Measurements from ENCODE around the gene WNT3A. TPM values are rescaled to one million over a fixed set of nuclear protein-coding genes. Genes with fewer than 3 reads are reported as not detected.
"Not testable (repeated sequence)": the region's sequence is repeated elsewhere in the genome, so short reads cannot be mapped to it uniquely, and the experiment has no call there.

WNT3A gene
- total RNA-seq, 3 donors from 2014 or later: 0.29 TPM; not detected in 2

- H3K4me3 ChIP-seq; H3K9me3 ChIP-seq; H3K27ac ChIP-seq; DNase-seq (ENCODE audit: low spot score in 2 of 2); H3K36me3 ChIP-seq; H3K4me1 ChIP-seq; H3K27me3 ChIP-seq; intact Hi-C loops (cut with DNase I; ENCODE audit: low total_unique reads): not testable (repeated sequence)
Measured at GRCh38 chr1:227971643-227972282, 35.0 kb upstream of the WNT3A start.

- H3K27ac ChIP-seq; intact Hi-C loops (cut with DNase I; ENCODE audit: low total_unique reads); DNase-seq (ENCODE audit: low spot score in 2 of 2); H3K27me3 ChIP-seq; H3K4me1 ChIP-seq; H3K36me3 ChIP-seq; H3K9me3 ChIP-seq; H3K4me3 ChIP-seq: not testable (repeated sequence)
Measured at GRCh38 chr1:227972283-227972679, 34.5 kb upstream of the WNT3A start.

- H3K9me3 ChIP-seq; H3K27ac ChIP-seq; H3K36me3 ChIP-seq; DNase-seq (ENCODE audit: low spot score in 2 of 2); H3K27me3 ChIP-seq; H3K4me3 ChIP-seq; intact Hi-C loops (cut with DNase I; ENCODE audit: low total_unique reads); H3K4me1 ChIP-seq: not testable (repeated sequence)
Measured at GRCh38 chr1:227972843-227973374, 33.9 kb upstream of the WNT3A start.

- H3K27ac ChIP-seq; H3K36me3 ChIP-seq; H3K4me3 ChIP-seq; H3K4me1 ChIP-seq; DNase-seq (ENCODE audit: low spot score in 2 of 2); H3K9me3 ChIP-seq; H3K27me3 ChIP-seq; intact Hi-C loops (cut with DNase I; ENCODE audit: low total_unique reads): not testable (repeated sequence)
Measured at GRCh38 chr1:227973724-227974288, 33.0 kb upstream of the WNT3A start.

DNA sequence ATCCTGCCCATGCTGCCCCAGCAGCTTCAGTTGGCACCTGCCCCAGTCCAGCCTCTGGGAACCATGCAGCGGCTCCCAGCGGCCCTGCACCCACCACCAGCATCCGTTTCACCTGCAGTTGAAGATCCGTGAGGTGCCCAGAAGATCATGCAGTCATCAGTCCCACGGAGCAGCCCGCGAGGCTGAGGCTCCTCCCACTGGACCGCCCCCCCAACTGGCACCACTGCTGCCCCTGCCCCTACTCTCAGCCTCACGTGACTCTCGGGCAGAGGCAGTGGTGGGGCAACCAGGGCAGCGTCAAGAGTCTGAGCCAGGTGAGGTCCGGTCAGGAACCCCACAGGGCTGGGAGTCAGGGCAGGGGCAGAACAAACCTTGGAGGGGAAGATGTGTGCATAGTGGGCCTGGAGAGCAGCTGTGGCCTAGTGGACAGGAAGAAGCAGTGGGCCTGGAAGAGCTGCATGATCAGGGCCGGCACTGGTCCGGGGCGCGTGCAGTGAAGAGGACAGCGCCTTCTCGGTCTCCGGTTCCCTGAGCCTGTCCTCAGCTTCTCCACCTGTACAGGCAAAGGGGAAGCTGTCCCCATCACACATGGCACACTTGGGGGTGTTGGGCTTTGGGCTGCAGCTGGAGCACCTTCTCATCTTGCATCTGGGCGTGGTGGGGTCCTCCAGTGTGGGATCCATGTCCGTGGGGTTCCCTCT is 31.1 kb upstream of the WNT3A start:
- H3K9me3 ChIP-seq; DNase-seq (ENCODE audit: low spot score in 2 of 2); H3K4me3 ChIP-seq; H3K4me1 ChIP-seq; intact Hi-C loops (cut with DNase I; ENCODE audit: low total_unique reads); H3K36me3 ChIP-seq; H3K27ac ChIP-seq; H3K27me3 ChIP-seq: not testable (repeated sequence)

- TF ChIP-seq POLR2AphosphoS5 (IDR thresholded peaks at IDR 0.05) (no peak), POLR2A (IDR thresholded peaks at IDR 0.05) (no peak), CTCF (IDR thresholded peaks at IDR 0.05) (no peak)
- Histone ChIP-seq H3K27ac (no peak overlapping the region), H3K27me3 (no peaks in the 10 kb centered on the region), H3K9me3 (no peaks in the 10 kb centered on the region), H3K4me1 (no peaks in the 10 kb centered on the region), H3K36me3 (no peaks in the 10 kb centered on the region), H3K4me3 (no peak overlapping the region)
- DNase-seq (ENCODE audit: low spot score in 2 of 2): no peak
- intact Hi-C loops (cut with DNase I; ENCODE audit: low total_unique reads): no loop called here
Measured at GRCh38 chr1:227987181-227987580, 19.6 kb upstream of the WNT3A start.

GRCh38 chr1:227994632-227995300 is 12.0 kb upstream of the WNT3A start:
- no peak overlapping the region for H3K4me3 ChIP-seq
- H3K4me1 ChIP-seq: no peaks in the 10 kb centered on the region
- peak in 1 of 2 donors; percentile 14 for DNase-seq (ENCODE audit: low spot score in 2 of 2)
- H3K27ac ChIP-seq: no peak overlapping the region
- H3K27me3 ChIP-seq: no peaks in the 10 kb centered on the region
- no peaks in the 10 kb centered on the region for H3K36me3 ChIP-seq
- peaks cover 11 to 31% of the 10 kb centered on the region in 2 donors for H3K9me3 ChIP-seq
- TF ChIP-seq POLR2AphosphoS5 (IDR thresholded peaks at IDR 0.05) (no peak), CTCF (IDR thresholded peaks at IDR 0.05) (no peak), POLR2A (IDR thresholded peaks at IDR 0.05) (no peak)
- intact Hi-C loops (cut with DNase I; ENCODE audit: low total_unique reads): no loop called here

Measured in breast epithelium (tissue), 4 donors.